ENCODE data around the gene SF3B1. TPM values are rescaled to one million over a fixed set of nuclear protein-coding genes. Genes with fewer than 3 reads are reported as not detected.

SF3B1 gene
- total RNA-seq, 2 experiments from 2014 or later = 498 to 529 TPM

- peak; percentile 39 to 80 (median 58) for DNase-seq
- no peak overlapping the region for H3K27ac Mint-ChIP-seq
- POLR2A ChIA-PET = interaction anchor here (0.6 to 1.5 kb wide), 6 partner anchors 9 to 265 kb away, joined by 3 to 6 read pairs (median 3); partner anchors contain the start of gene ANKRD44
- no peaks in the 10 kb centered on the region for H3K27me3 ChIP-seq (ENCODE audit: control insufficient read depth in 1 of 2, insufficient read depth in 2 of 2, low read length in 2 of 2)
- H3K36me3 ChIP-seq (ENCODE audit: insufficient read depth, low read length) = no peaks in the 10 kb centered on the region
- no peaks in the 10 kb centered on the region for H3K36me3 Mint-ChIP-seq (ENCODE audit: low read depth)
- H3K4me1 Mint-ChIP-seq (ENCODE audit: low read depth) = peaks cover 21% of the 10 kb centered on the region
- H3K27ac ChIP-seq (ENCODE audit: low read depth in 1 of 2, low read length in 2 of 2) = no peak overlapping the region
- no peak overlapping the region for H3K4me3 Mint-ChIP-seq
- intact Hi-C loops (cut with DNase I, micrococcal nuclease) = loop anchor here (1.0 to 5.0 kb wide), 7 partner anchors 68 to 626 kb away; partner anchors contain the start of gene ANKRD44 (in 1 of the 2)
- peak; percentile 71 for ATAC-seq (ENCODE audit: poor library complexity)
- no peak overlapping the region for H3K4me3 ChIP-seq (ENCODE audit: low read length)
- CTCF ChIA-PET = interaction anchor here (0.6 to 3.4 kb wide), 13 partner anchors 21 to 367 kb away, joined by 3 to 29 read pairs (median 3); no protein-coding TSS in a partner anchor
- H3K4me1 ChIP-seq (ENCODE audit: insufficient read depth, low read length) = peaks cover 7% of the 10 kb centered on the region
- no peaks in the 10 kb centered on the region for H3K9me3 ChIP-seq (ENCODE audit: control insufficient read depth in 1 of 2, insufficient read depth in 1 of 2, low read length in 2 of 2)
- H3K9me3 Mint-ChIP-seq = no peaks in the 10 kb centered on the region
- H3K27me3 Mint-ChIP-seq = no peaks in the 10 kb centered on the region
- TF ChIP-seq CTCF (IDR thresholded peaks at IDR 0.05) = peak; percentile 83
These were observed 56.1 kb downstream of the SF3B1 start for GRCh38 chr2:197378494-197379307.

- no peak overlapping the region for H3K27ac Mint-ChIP-seq
- Histone ChIP-seq H3K27ac (ENCODE audit: low read depth in 1 of 2, low read length in 2 of 2) (no peak overlapping the region), H3K36me3 (ENCODE audit: insufficient read depth, low read length) (no peaks in the 10 kb centered on the region), H3K4me3 (ENCODE audit: low read length) (no peak overlapping the region), H3K4me1 (ENCODE audit: insufficient read depth, low read length) (peaks cover 7% of the 10 kb centered on the region), H3K9me3 (ENCODE audit: control insufficient read depth in 1 of 2, insufficient read depth in 1 of 2, low read length in 2 of 2) (no peaks in the 10 kb centered on the region), H3K27me3 (ENCODE audit: control insufficient read depth in 1 of 2, insufficient read depth in 2 of 2, low read length in 2 of 2) (no peaks in the 10 kb centered on the region)
- H3K4me1 Mint-ChIP-seq (ENCODE audit: low read depth) = peaks cover 20% of the 10 kb centered on the region
- ChIA-PET CTCF (interaction anchor here (0.7 to 3.4 kb wide), 11 partner anchors 20 to 366 kb away, joined by 3 to 29 read pairs (median 3); no protein-coding TSS in a partner anchor), POLR2A (interaction anchor here (0.7 to 1.5 kb wide), 5 partner anchors 9 to 611 kb away, joined by 3 to 6 read pairs (median 4); no protein-coding TSS in a partner anchor)
- DNase-seq (no peak), ATAC-seq (ENCODE audit: poor library complexity) (no peak)
- no peak for TF ChIP-seq CTCF (IDR thresholded peaks at IDR 0.05)
- intact Hi-C loops (cut with DNase I, micrococcal nuclease) = loop anchor here (1.0 to 5.0 kb wide), 7 partner anchors 67 to 626 kb away; partner anchors contain the start of gene ANKRD44 (in 1 of the 2)
- no peaks in the 10 kb centered on the region for H3K27me3 Mint-ChIP-seq
- H3K9me3 Mint-ChIP-seq = no peaks in the 10 kb centered on the region
- H3K36me3 Mint-ChIP-seq (ENCODE audit: low read depth) = no peaks in the 10 kb centered on the region
- H3K4me3 Mint-ChIP-seq = no peak overlapping the region
These were observed 56.7 kb downstream of the SF3B1 start for GRCh38 chr2:197378086-197378485.

- Histone ChIP-seq H3K9me3 (ENCODE audit: control insufficient read depth in 1 of 2, insufficient read depth in 1 of 2, low read length in 2 of 2) (no peaks in the 10 kb centered on the region), H3K36me3 (ENCODE audit: insufficient read depth, low read length) (no peaks in the 10 kb centered on the region), H3K4me1 (ENCODE audit: insufficient read depth, low read length) (peaks cover 7% of the 10 kb centered on the region), H3K4me3 (ENCODE audit: low read length) (no peak overlapping the region), H3K27ac (ENCODE audit: low read depth in 1 of 2, low read length in 2 of 2) (no peak overlapping the region), H3K27me3 (ENCODE audit: control insufficient read depth in 1 of 2, insufficient read depth in 2 of 2, low read length in 2 of 2) (no peaks in the 10 kb centered on the region)
- DNase-seq (no peak), ATAC-seq (ENCODE audit: poor library complexity) (no peak)
- Mint-ChIP-seq H3K4me1 (ENCODE audit: low read depth) (peaks cover 20% of the 10 kb centered on the region), H3K27me3 (no peaks in the 10 kb centered on the region), H3K36me3 (ENCODE audit: low read depth) (no peaks in the 10 kb centered on the region), H3K9me3 (no peaks in the 10 kb centered on the region), H3K27ac (no peak overlapping the region), H3K4me3 (no peak overlapping the region)
- CTCF ChIA-PET = interaction anchor here (1.1 to 3.4 kb wide), 8 partner anchors 47 to 366 kb away, joined by 3 to 29 read pairs (median 4); no protein-coding TSS in a partner anchor
- no peak for TF ChIP-seq CTCF (IDR thresholded peaks at IDR 0.05)
- intact Hi-C loops (cut with DNase I, micrococcal nuclease) = loop anchor here (1.0 to 5.0 kb wide), 9 partner anchors 66 to 625 kb away; partner anchors contain the start of gene ANKRD44 (in 1 of the 2)
- POLR2A ChIA-PET = interaction anchor here (0.7 to 1.5 kb wide), 3 partner anchors 39 to 610 kb away, joined by 3 to 6 read pairs (median 4); no protein-coding TSS in a partner anchor
These were observed 57.2 kb downstream of the SF3B1 start for GRCh38 chr2:197377670-197378069.

Measured in CD4-positive, alpha-beta T cell (primary cell).